ENCODE measurements around the gene ASTN2. TPM values are rescaled to one million over a fixed set of nuclear protein-coding genes. Genes with fewer than 3 reads are reported as not detected.

Gene ASTN2
- total and polyA plus RNA-seq, 3 donors from 2014 or later = 55.7 to 157 (median 117) TPM

- H3K36me3 ChIP-seq (ENCODE audit: low read depth, missing control alignments) = no peaks in the 10 kb centered on the region
- 78 to 86% methylated on average over 4 of the region's 4 CpGs for WGBS, 2 donors
- DNase-seq = no peak
- TF ChIP-seq POLR2A (IDR thresholded peaks at IDR 0.05) (no peak), CTCF (IDR thresholded peaks at IDR 0.05) (no peak)
- no peaks in the 10 kb centered on the region for H3K9me3 ChIP-seq
- intact Hi-C loops (cut with DNase I; ENCODE audit: low total_unique reads) = no loop called here
- H3K4me3 ChIP-seq = no peak overlapping the region
- H3K4me1 ChIP-seq = no peaks in the 10 kb centered on the region
- no peaks in the 10 kb centered on the region for H3K27me3 ChIP-seq
- H3K27ac ChIP-seq = no peak overlapping the region
Measured at GRCh38 chr9:116713271-116713670, 701.6 kb downstream of the ASTN2 start.

- Histone ChIP-seq H3K27ac (no peak overlapping the region), H3K27me3 (no peaks in the 10 kb centered on the region), H3K4me1 (no peaks in the 10 kb centered on the region), H3K9me3 (no peaks in the 10 kb centered on the region), H3K4me3 (no peak overlapping the region), H3K36me3 (ENCODE audit: low read depth, missing control alignments) (no peaks in the 10 kb centered on the region)
- DNase-seq = no peak
- 81 to 87% methylated on average over 3 of the region's 3 CpGs for WGBS, 2 donors
- TF ChIP-seq CTCF (IDR thresholded peaks at IDR 0.05) (no peak), POLR2A (IDR thresholded peaks at IDR 0.05) (no peak)
- intact Hi-C loops (cut with DNase I; ENCODE audit: low total_unique reads) = no loop called here
Measured at GRCh38 chr9:116712781-116713180, 702.1 kb downstream of the ASTN2 start.

- no peak for DNase-seq
- 84 to 85% methylated on average over 8 of the region's 8 CpGs for WGBS, 2 donors
- Histone ChIP-seq H3K4me3 (no peak overlapping the region), H3K36me3 (ENCODE audit: low read depth, missing control alignments) (no peaks in the 10 kb centered on the region), H3K9me3 (no peaks in the 10 kb centered on the region), H3K27ac (no peak overlapping the region), H3K4me1 (no peaks in the 10 kb centered on the region), H3K27me3 (no peaks in the 10 kb centered on the region)
- TF ChIP-seq CTCF (IDR thresholded peaks at IDR 0.05) = no peak
- no peak for TF ChIP-seq POLR2A (IDR thresholded peaks at IDR 0.05)
- intact Hi-C loops (cut with DNase I; ENCODE audit: low total_unique reads) = no loop called here
Measured at GRCh38 chr9:116706310-116707290, 708.3 kb downstream of the ASTN2 start.

GRCh38 chr9:116705531-116705930 is 709.3 kb downstream of the ASTN2 start:
- no peaks in the 10 kb centered on the region for H3K36me3 ChIP-seq (ENCODE audit: low read depth, missing control alignments)
- no peak overlapping the region for H3K4me3 ChIP-seq
- no peak overlapping the region for H3K27ac ChIP-seq
- H3K4me1 ChIP-seq = no peaks in the 10 kb centered on the region
- TF ChIP-seq CTCF (IDR thresholded peaks at IDR 0.05) (no peak), POLR2A (IDR thresholded peaks at IDR 0.05) (no peak)
- H3K27me3 ChIP-seq = no peaks in the 10 kb centered on the region
- no peaks in the 10 kb centered on the region for H3K9me3 ChIP-seq
- intact Hi-C loops (cut with DNase I; ENCODE audit: low total_unique reads) = no loop called here
- WGBS, 2 donors = 64 to 80% methylated on average over 1 of the region's 1 CpG
- DNase-seq = no peak

GRCh38 chr9:116704470-116704869 is 710.4 kb downstream of the ASTN2 start:
- TF ChIP-seq CTCF (IDR thresholded peaks at IDR 0.05) (no peak), POLR2A (IDR thresholded peaks at IDR 0.05) (no peak)
- Histone ChIP-seq H3K4me1 (no peaks in the 10 kb centered on the region), H3K9me3 (no peaks in the 10 kb centered on the region), H3K4me3 (no peak overlapping the region), H3K27ac (no peak overlapping the region), H3K36me3 (ENCODE audit: low read depth, missing control alignments) (no peaks in the 10 kb centered on the region), H3K27me3 (no peaks in the 10 kb centered on the region)
- DNase-seq = no peak
- intact Hi-C loops (cut with DNase I; ENCODE audit: low total_unique reads) = no loop called here

Data from testis (tissue), 3 donors.